ENCODE measurements around the gene MRO. TPM values are rescaled to one million over a fixed set of nuclear protein-coding genes. Genes with fewer than 3 reads are reported as not detected.
A peak's percentile ranks its signal among the peaks of the same experiment; 100 is the strongest.
"Not testable (repeated sequence)": the region's sequence is repeated elsewhere in the genome, so short reads cannot be mapped to it uniquely, and the experiment has no call there.

MRO gene
- 1 to 10 TPM; 5.2 to 8.7 (median 7.9) TPM for total RNA-seq
- polyA plus RNA-seq: 5.8 TPM
- long read RNA-seq, donor 1, full-length matches to known transcripts: 2 of 6 reads
- long read RNA-seq, donor 1, partial matches to known transcripts: 1 of 6 reads
- long read RNA-seq, donor 1, other reads (novel, unspliced or antisense): 3 of 6 reads
- long read RNA-seq, donor 2, partial matches to known transcripts: 3 of 4 reads
- long read RNA-seq, donor 2, other reads (novel, unspliced or antisense): 1 of 4 reads
- long read RNA-seq, donor 3, full-length matches to known transcripts: 2 of 3 reads
- long read RNA-seq, donor 3, partial matches to known transcripts: 1 of 3 reads
- long read RNA-seq, donor 3, other reads (novel, unspliced or antisense): 0 of 3 reads
- long read RNA-seq, donor 4, partial matches to known transcripts: 2 of 5 reads
- long read RNA-seq, donor 4, other reads (novel, unspliced or antisense): 3 of 5 reads

DNA sequence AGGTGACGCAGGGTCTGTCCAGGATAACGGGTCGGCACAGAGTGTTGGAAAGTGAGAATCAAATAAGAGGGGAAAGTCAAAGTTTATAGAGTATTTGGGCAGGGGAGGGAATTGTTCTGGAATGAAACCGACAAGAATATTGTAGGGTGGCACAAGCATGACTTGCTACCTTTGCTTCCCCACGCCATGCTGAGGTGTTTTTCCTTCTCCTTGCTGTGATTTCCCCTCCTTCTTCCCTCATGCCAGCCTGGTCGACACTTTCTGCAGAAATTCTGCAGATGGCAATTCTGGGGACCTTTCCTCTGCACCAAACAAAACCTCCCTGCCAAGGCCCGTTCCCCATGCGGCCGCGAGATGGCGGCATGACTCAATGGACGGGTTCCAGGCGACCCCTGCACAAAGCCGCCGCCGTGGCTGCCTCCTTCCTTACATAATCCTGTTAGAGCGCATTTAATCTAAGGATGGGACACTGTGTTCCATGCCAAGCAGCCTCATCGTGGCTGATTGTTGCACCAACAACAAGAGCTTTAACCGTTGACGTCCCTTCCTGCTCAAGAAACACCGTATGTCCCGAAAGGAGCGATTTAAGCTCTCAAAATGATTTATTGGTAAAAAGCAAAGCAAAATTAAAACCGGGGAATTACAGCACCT is at the start of gene MRO:
Gene MRO (minus strand): TSS at position 289 of the 651 bp plus-strand sequence. CDS start 10,616 bp downstream, outside the sequence.
- H3K4me3 ChIP-seq (ENCODE audit: low read length): peak within 1 kb of the TSS; percentile 24
- no peaks in the 10 kb centered on the region for H3K4me1 ChIP-seq (ENCODE audit: control insufficient read depth, insufficient read depth, low read length)
- DNase-seq: peak; percentile 85 to 96 (median 94)
- peak; percentile 96 to 97 for ATAC-seq
- H3K9me3 ChIP-seq (ENCODE audit: control insufficient read depth, low read length): no peaks in the 10 kb centered on the region
- WGBS: 2% methylated on average over 24 of the region's 24 CpGs
- intact Hi-C loops (cut with DNase I): loop anchor here in 3 of 4 donors (5.0 to 10.0 kb wide), 3 partner anchors 47 to 232 kb away; partner anchors contain the start of gene SMAD4 (in 1 of the 3)
- peak within 1 kb of the TSS; percentile 6 for H3K27ac ChIP-seq (ENCODE audit: low read length)
- H3K27me3 ChIP-seq (ENCODE audit: control insufficient read depth, insufficient read depth): no peaks in the 10 kb centered on the region

DNA sequence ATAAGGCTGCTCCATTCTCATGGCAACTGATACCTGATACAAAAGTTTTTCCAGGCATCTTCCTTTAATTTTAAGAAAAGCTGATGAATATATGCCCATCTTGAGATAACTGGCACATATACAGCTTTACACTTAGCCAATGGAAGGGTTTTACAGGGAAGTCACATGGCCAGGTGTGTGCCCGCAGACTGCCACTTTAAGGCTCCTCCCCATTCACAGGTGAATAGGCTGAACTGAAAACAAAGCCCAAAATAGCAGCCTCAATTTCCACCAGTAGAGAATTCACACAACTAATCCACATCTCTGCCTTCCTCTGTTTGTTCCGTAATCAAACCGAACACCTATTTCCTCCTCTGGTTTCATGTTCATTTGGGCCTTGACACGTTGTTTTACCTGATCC is 49.3 kb upstream of the MRO start:
- no peak overlapping the region for H3K4me3 ChIP-seq (ENCODE audit: low read length)
- intact Hi-C loops (cut with DNase I): loop anchor here in 2 of 4 donors (5.0 kb wide), 1 partner anchor 47 kb away; the partner anchor contains the start of gene MRO (in 2 of the 2)
- H3K9me3 ChIP-seq (ENCODE audit: control insufficient read depth, low read length): no peaks in the 10 kb centered on the region
- H3K4me1 ChIP-seq (ENCODE audit: control insufficient read depth, insufficient read depth, low read length): no peaks in the 10 kb centered on the region
- DNase-seq (no peak), ATAC-seq (no peak)
- no peak overlapping the region for H3K27ac ChIP-seq (ENCODE audit: low read length)
- no peaks in the 10 kb centered on the region for H3K27me3 ChIP-seq (ENCODE audit: control insufficient read depth, insufficient read depth)
- WGBS: 84% methylated on average over 4 of the region's 4 CpGs

DNA sequence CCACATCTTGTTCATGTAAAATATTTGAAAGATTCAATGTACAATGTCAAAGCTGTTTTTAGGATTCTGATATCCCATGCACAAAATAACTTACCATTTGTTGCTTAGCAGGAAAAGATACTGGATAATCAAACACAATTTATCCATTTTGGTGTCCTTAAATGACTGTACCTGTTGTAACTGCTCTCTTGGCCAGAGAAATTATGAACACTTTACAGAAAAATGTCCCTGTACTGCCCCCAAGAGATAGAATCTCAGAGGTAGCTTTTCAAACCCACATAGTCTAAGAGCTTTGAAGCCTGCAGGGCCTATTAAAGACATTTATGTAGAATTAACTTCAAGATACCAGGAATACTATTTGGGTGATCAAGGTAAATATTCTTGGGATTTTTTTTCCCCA is 46.9 kb upstream of the MRO start:
- H3K4me3 ChIP-seq (ENCODE audit: low read length): no peak overlapping the region
- intact Hi-C loops (cut with DNase I): loop anchor here in 2 of 4 donors (5.0 kb wide), 1 partner anchor 44 kb away; the partner anchor contains the start of gene MRO (in 2 of the 2)
- DNase-seq (no peak), ATAC-seq (peak; percentile 62 to 80)
- H3K4me1 ChIP-seq (ENCODE audit: control insufficient read depth, insufficient read depth, low read length): no peaks in the 10 kb centered on the region
- H3K27ac ChIP-seq (ENCODE audit: low read length): no peak overlapping the region
- no peaks in the 10 kb centered on the region for H3K27me3 ChIP-seq (ENCODE audit: control insufficient read depth, insufficient read depth)
- no peaks in the 10 kb centered on the region for H3K9me3 ChIP-seq (ENCODE audit: control insufficient read depth, low read length)

DNA sequence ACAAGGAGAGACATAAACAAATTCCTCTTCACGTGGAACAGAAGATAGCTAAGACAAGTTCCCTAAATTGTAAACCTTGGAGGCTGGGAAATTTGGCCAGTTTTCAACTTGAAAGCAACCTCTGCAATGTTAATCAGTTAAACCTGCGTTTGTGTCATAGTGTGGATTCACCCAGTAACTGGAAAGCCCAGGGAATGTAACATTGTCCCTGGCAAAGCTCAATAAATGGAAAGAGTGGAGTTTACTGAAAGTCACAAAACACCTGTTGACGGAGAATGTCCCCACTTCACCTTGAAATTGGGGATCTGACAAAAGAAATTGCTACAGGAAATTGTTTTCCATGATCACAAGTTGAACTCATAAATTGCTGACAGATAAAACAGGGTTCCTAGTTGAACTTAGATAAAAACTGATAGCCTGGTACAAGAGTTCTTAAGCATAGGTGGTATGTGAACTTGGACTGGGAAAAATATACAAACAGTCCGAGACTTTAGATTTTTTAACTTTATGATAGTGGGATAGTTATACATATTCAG is 44.1 kb upstream of the MRO start:
- DNase-seq (no peak), ATAC-seq (no peak)
- intact Hi-C loops (cut with DNase I): no loop called here
- Histone ChIP-seq H3K9me3 (ENCODE audit: control insufficient read depth, low read length) (no peaks in the 10 kb centered on the region), H3K27ac (ENCODE audit: low read length) (no peak overlapping the region), H3K4me3 (ENCODE audit: low read length) (no peak overlapping the region), H3K4me1 (ENCODE audit: control insufficient read depth, insufficient read depth, low read length) (no peaks in the 10 kb centered on the region), H3K27me3 (ENCODE audit: control insufficient read depth, insufficient read depth) (no peaks in the 10 kb centered on the region)
- WGBS: 42% methylated on average over 4 of the region's 4 CpGs

DNA sequence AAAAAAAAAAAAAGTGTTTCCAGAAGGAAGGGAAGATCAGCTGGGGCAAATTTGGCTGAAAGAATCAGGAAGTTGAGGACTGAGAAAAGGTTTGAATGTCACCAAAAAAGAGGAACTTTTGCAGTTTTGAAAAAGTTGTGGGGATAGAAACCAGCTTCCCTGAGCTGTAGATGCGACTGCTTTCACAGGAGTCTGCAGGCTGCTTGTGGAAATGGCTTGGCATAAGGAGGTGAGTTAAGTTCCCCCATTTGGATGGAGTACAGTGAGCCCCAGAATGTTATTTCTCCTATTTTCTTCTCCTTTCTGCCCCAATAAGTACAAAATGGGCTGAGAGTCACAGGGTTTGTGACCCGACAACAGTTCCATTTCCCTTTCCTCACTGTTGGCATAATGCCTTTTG is 42.6 kb upstream of the MRO start:
- Histone ChIP-seq H3K27ac (ENCODE audit: low read length) (no peak overlapping the region), H3K27me3 (ENCODE audit: control insufficient read depth, insufficient read depth) (no peaks in the 10 kb centered on the region), H3K9me3 (ENCODE audit: control insufficient read depth, low read length) (no peaks in the 10 kb centered on the region), H3K4me1 (ENCODE audit: control insufficient read depth, insufficient read depth, low read length) (no peaks in the 10 kb centered on the region), H3K4me3 (ENCODE audit: low read length) (no peak overlapping the region)
- no peak for DNase-seq
- WGBS: 79% methylated on average over 2 of the region's 2 CpGs
- intact Hi-C loops (cut with DNase I): no loop called here
- peak; percentile 53 to 68 for ATAC-seq

DNA sequence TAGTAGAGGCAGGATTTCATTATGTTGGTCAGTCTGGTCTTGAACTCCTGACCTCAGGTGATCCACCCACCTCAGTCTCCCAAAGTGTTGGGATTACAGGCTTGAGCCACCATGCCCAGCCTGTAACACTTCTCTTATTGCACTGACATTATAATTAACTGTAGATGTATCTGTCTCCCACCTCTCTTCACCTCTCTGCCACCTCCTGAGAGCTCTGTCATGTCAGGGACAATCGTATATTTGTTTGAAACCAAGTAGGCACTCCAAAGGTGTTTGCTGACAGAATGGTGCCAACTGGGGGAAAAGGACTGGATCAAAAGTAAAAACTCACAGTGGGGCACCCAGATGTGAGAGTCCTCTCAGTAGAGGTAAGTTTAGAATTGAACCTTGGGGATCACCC is 41.8 kb upstream of the MRO start:
- Histone ChIP-seq H3K4me3 (ENCODE audit: low read length) (no peak overlapping the region), H3K27ac (ENCODE audit: low read length) (no peak overlapping the region), H3K9me3 (ENCODE audit: control insufficient read depth, low read length) (no peaks in the 10 kb centered on the region), H3K27me3 (ENCODE audit: control insufficient read depth, insufficient read depth) (no peaks in the 10 kb centered on the region), H3K4me1 (ENCODE audit: control insufficient read depth, insufficient read depth, low read length) (no peaks in the 10 kb centered on the region)
- ATAC-seq: peak; percentile 52 to 78
- intact Hi-C loops (cut with DNase I): no loop called here
- 69% methylated on average over 1 of the region's 1 CpG for WGBS
- no peak for DNase-seq

DNA sequence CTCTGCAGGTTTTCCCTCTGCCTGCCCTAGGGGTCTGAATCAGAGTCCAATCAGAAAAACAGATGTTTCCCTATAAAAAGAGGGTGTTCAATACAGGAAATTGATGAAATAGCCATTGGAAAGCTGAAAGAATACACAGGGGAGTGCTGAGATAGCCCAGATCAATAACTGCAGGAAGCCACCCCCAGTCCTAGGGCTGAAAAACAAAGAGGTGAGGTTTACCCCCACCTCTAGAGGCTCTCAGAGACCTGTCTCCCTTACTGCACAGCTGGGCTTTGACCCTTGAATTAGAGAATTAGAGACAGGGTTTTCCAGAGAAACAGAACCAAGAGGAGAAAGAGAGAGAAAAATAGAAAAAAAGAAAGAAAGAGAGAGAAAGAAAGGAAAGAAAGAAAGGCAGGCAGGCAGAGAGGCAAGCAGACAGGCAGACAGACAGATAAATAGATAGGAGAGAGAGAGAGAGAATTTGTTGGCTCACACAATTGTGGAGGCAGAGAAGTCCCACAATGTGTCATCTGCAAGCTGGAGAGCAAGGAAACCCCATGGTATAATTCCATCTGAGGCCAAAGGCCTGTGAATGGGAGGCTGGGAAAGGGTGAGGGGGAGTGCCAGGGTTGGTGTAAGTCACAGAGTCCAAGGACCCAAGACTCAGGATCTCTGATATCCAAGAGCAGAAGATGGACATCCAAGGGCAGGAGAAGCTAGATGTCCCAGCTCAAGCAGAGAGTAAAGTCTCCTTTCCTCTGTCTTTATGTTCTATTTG is 40.2 kb upstream of the MRO start:
- no peaks in the 10 kb centered on the region for H3K9me3 ChIP-seq (ENCODE audit: control insufficient read depth, low read length)
- H3K27ac ChIP-seq (ENCODE audit: low read length): no peak overlapping the region
- H3K4me3 ChIP-seq (ENCODE audit: low read length): no peak overlapping the region
- no peak for DNase-seq
- no peaks in the 10 kb centered on the region for H3K4me1 ChIP-seq (ENCODE audit: control insufficient read depth, insufficient read depth, low read length)
- intact Hi-C loops (cut with DNase I): no loop called here
- H3K27me3 ChIP-seq (ENCODE audit: control insufficient read depth, insufficient read depth): no peaks in the 10 kb centered on the region
- no peak for ATAC-seq

DNA sequence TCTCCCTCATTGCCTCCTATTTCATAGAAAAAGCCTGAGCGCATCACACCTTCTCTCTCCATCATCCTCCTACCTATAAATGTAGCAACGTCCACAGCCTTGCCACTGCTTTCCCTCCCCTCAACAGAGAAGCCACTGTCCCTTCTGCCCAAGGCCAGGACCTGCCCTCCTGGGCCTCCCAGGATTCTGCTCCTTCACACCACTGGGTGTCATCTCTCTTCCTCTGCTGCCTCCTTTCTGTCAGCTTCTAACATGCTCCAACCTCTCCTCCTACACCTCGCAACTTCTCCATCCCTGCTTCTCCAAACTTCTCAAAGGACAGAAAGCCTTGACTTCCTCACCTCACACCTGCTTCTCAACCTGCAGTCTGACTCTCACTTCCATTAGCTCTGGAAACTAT is 37.9 kb upstream of the MRO start:
- intact Hi-C loops (cut with DNase I): no loop called here
- no peak overlapping the region for H3K27ac ChIP-seq (ENCODE audit: low read length)
- no peak overlapping the region for H3K4me3 ChIP-seq (ENCODE audit: low read length)
- 73% methylated on average over 3 of the region's 3 CpGs for WGBS
- H3K27me3 ChIP-seq (ENCODE audit: control insufficient read depth, insufficient read depth): no peaks in the 10 kb centered on the region
- no peak for DNase-seq
- H3K4me1 ChIP-seq (ENCODE audit: control insufficient read depth, insufficient read depth, low read length): no peaks in the 10 kb centered on the region
- H3K9me3 ChIP-seq (ENCODE audit: control insufficient read depth, low read length): no peaks in the 10 kb centered on the region
- no peak for ATAC-seq

DNA sequence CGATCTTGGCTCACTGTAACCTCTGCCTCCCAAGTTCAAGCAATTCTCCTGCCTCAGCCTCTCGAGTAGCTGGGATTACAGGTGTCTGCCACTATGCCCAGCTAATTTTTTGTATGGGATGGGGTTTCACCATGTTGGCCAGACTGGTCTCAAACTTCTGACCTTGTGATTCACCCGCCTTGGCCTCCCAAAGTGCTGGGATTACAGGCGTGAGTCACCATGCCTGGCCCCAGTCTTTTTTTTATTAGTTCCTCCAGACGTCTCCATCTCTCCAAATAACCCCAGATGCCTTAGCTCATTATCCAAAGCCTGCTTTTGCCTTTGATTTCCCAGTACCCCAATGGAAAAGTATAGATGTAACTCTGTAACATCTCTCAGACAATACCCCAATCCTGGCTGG is 37.4 kb upstream of the MRO start:
- H3K4me1 ChIP-seq (ENCODE audit: control insufficient read depth, insufficient read depth, low read length); H3K27ac ChIP-seq (ENCODE audit: low read length); ATAC-seq; H3K9me3 ChIP-seq (ENCODE audit: control insufficient read depth, low read length); DNase-seq; intact Hi-C loops (cut with DNase I); H3K4me3 ChIP-seq (ENCODE audit: low read length); H3K27me3 ChIP-seq (ENCODE audit: control insufficient read depth, insufficient read depth): not testable (repeated sequence)
- 57% methylated on average over 5 of the region's 5 CpGs for WGBS

DNA sequence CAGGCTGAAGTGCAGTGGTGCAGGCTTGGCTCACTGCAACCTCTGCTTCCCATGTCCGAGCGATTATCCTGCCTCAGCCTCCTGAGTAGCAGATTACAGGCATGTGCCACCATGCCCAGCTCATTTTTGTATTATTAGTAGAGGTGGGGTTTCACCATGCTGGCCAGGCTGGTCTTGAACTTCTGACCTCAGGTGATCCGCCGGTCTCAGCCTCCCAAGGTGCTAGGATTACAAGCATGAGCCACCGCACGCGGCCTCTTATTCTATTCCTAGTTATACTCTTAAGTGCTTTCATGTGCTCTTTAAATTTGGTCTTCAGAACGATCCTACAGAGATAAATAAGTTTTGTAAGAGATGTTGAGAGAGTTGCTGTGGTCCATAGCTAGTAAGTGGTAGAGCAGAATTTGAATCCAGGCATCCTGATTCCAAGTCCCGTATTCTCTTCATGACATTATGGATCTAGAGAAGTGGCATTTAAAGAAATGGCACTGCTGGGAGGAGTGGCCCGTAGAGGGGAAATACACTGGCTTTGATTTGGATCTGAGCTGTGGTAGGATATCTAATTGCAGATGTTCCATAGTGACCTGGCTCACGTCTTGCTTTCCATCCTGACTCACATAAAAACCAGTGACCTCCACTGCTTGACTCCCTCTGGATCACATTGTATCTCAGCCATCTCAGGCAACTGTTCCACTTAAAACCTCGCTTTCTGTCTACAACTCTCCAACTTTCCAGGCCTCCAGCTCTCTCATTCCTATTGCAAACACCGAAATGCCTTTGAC is 36.4 kb upstream of the MRO start:
- ATAC-seq: no peak
- DNase-seq: no peak
- WGBS: 86% methylated on average over 13 of the region's 13 CpGs
- Histone ChIP-seq H3K4me1 (ENCODE audit: control insufficient read depth, insufficient read depth, low read length) (no peaks in the 10 kb centered on the region), H3K4me3 (ENCODE audit: low read length) (no peak overlapping the region), H3K27me3 (ENCODE audit: control insufficient read depth, insufficient read depth) (no peaks in the 10 kb centered on the region), H3K9me3 (ENCODE audit: control insufficient read depth, low read length) (no peaks in the 10 kb centered on the region), H3K27ac (ENCODE audit: low read length) (no peak overlapping the region)
- intact Hi-C loops (cut with DNase I): no loop called here
